IMR-90 (cell line): ENCODE results near the gene SDCCAG8. TPM values are rescaled to one million over a fixed set of nuclear protein-coding genes. Genes with fewer than 3 reads are reported as not detected.

Experiments
- ATAC-seq: fragments of 200-7000 bp; cut with Tn5 transposase; 2 replicates; pipeline ENCODE4 v1.9.1; 2020; ENCODE audit warnings: low read depth, mild to moderate bottlenecking, moderate library complexity
- BruUV-seq: library from RNA; stranded (reverse); fragments of 400-500 nt; replicated peaks from 2 replicates; lab custom pipeline; 2021; lab: Mats Ljungman, UMichigan
- CTCF ChIA-PET: fragments of 300-600 bp; formaldehyde crosslinking; extraction: SDS; loops from one replicate; lab custom pipeline; 2021; ENCODE audit warnings: antibody characterized with exemption; lab: Yijun Ruan, JAX
- POLR2A ChIA-PET: fragments of 300-600 bp; sonication (Branson Sonifier 250); formaldehyde crosslinking; loops from one replicate; lab custom pipeline; 2022; ENCODE audit warnings: antibody characterized with exemption; ENCODE audit not compliant: unreplicated experiment; lab: Charles Lee
- DNase-seq: peaks from one replicate; pipeline ENCODE4 v3.0.0; 2013
- H2AFZ ChIP-seq: replicated peaks from 2 replicates; pipeline ENCODE3; 2013; ENCODE audit warnings: low read length, mild to moderate bottlenecking; ENCODE audit not compliant: poor library complexity
- H2AK5ac ChIP-seq: 2 replicates; pipeline ENCODE4 v1.6.1; 2013; ENCODE audit warnings: low read depth, low read length, inconsistent platforms
- H2AK9ac ChIP-seq: replicated peaks from 2 replicates; pipeline ENCODE3; 2013; ENCODE audit warnings: mild to moderate bottlenecking, low read depth, low read length, moderate library complexity; ENCODE audit not compliant: poor library complexity
- H2BK120ac ChIP-seq: 2 replicates; pipeline ENCODE4 v1.6.1; 2013; ENCODE audit warnings: low read depth, low read length, inconsistent platforms
- H2BK15ac ChIP-seq: 3 replicates; pipeline ENCODE4 v1.6.1; 2013; ENCODE audit warnings: low read depth, low read length, inconsistent platforms
- H2BK20ac ChIP-seq: 2 replicates; pipeline ENCODE4 v1.6.1; 2013; ENCODE audit warnings: low read depth, mild to moderate bottlenecking, inconsistent platforms, low read length, moderate library complexity
- H2BK5ac ChIP-seq: 2 replicates; pipeline ENCODE4 v1.6.1; 2013; ENCODE audit warnings: mild to moderate bottlenecking, low read depth, low read length, inconsistent platforms; ENCODE audit not compliant: poor library complexity, severe bottlenecking
- H3K14ac ChIP-seq: replicated peaks from 2 replicates; pipeline ENCODE4 v1.6.1; 2013; ENCODE audit warnings: low read depth, low read length, inconsistent platforms
- H3K18ac ChIP-seq: 2 replicates; pipeline ENCODE4 v1.6.1; 2013; ENCODE audit warnings: low read depth, low read length, control low read depth
- H3K23ac ChIP-seq: 2 replicates; pipeline ENCODE4 v1.6.1; 2013; ENCODE audit warnings: low read depth, low read length, inconsistent platforms
- H3K27ac ChIP-seq: 2 replicates; pipeline ENCODE4 v1.5.1; 2013; ENCODE audit warnings: mild to moderate bottlenecking, control low read depth, low read length; ENCODE audit not compliant: insufficient read depth
- H3K27me3 ChIP-seq: 2 replicates; pipeline ENCODE4 v1.6.1; 2013; ENCODE audit warnings: low read length; ENCODE audit not compliant: control insufficient read depth, insufficient read depth
- H3K36me3 ChIP-seq: 2 replicates; pipeline ENCODE4 v1.6.1; 2013; ENCODE audit warnings: low read length, mixed read lengths; ENCODE audit not compliant: control insufficient read depth, insufficient read depth
- H3K4ac ChIP-seq: 2 replicates; pipeline ENCODE4 v1.6.1; 2013; ENCODE audit warnings: low read depth, low read length, inconsistent platforms
- H3K4me1 ChIP-seq: 2 replicates; pipeline ENCODE4 v1.6.1; 2013; ENCODE audit warnings: low read length, mixed read lengths; ENCODE audit not compliant: control insufficient read depth, insufficient read depth
- H3K4me2 ChIP-seq: 2 replicates; pipeline ENCODE4 v1.6.1; 2013; ENCODE audit warnings: low read depth, mild to moderate bottlenecking, control low read depth, low read length, moderate library complexity
- H3K4me3 ChIP-seq: 2 replicates; pipeline ENCODE4 v1.5.1; 2013; ENCODE audit warnings: low read depth, mild to moderate bottlenecking, control low read depth, low read length, moderate library complexity; ENCODE audit not compliant: insufficient read depth
- H3K56ac ChIP-seq: 2 replicates; pipeline ENCODE4 v1.6.1; 2013; ENCODE audit warnings: low read length, inconsistent platforms; ENCODE audit not compliant: insufficient read depth; ENCODE audit errors: extremely low read depth
- H3K79me1 ChIP-seq, 2 experiments: 2 replicates each; pipeline ENCODE4 v1.6.1; 2013; ENCODE audit warnings: low read length in 2 of 2, inconsistent platforms in 1 of 2, low read depth in 1 of 2
- H3K9ac ChIP-seq: 2 replicates; pipeline ENCODE4 v1.6.1; 2013; ENCODE audit warnings: low read depth, low read length, control low read depth
- H3K9me1 ChIP-seq: 2 replicates; pipeline ENCODE4 v1.6.1; 2013; ENCODE audit warnings: low read length, inconsistent platforms; ENCODE audit not compliant: insufficient read depth
- H3K9me3 ChIP-seq: 2 replicates; pipeline ENCODE4 v1.6.1; 2013; ENCODE audit warnings: low read length; ENCODE audit not compliant: control insufficient read depth, insufficient read depth
- H4K20me1 ChIP-seq: 2 replicates; pipeline ENCODE4 v1.6.1; 2013; ENCODE audit warnings: low read length, inconsistent platforms; ENCODE audit not compliant: insufficient read depth
- H4K5ac ChIP-seq: 2 replicates; pipeline ENCODE4 v1.6.1; 2013; ENCODE audit warnings: mild to moderate bottlenecking, low read depth, low read length, control low read depth
- H4K8ac ChIP-seq, 2 experiments: 2 replicates each; pipeline ENCODE4 v1.6.1; 2013; ENCODE audit warnings: low read depth in 2 of 2, low read length in 2 of 2, control low read depth in 1 of 2, inconsistent platforms in 1 of 2
- H4K91ac ChIP-seq: 2 replicates; pipeline ENCODE4 v1.6.1; 2013; ENCODE audit warnings: low read depth, low read length, inconsistent platforms; ENCODE audit not compliant: insufficient read depth
- NFE2L2 ChIP-seq: fragments of 150-350 bp; IDR thresholded peaks from 2 replicates; pipeline ENCODE4 v1.6.1; 2016; ENCODE audit warnings: low read depth, mild to moderate bottlenecking, low read length
- POLR2A ChIP-seq: IDR thresholded peaks from 2 replicates; pipeline ENCODE4 v1.6.1; 2012; ENCODE audit warnings: mild to moderate bottlenecking, low read depth, low read length
- WGBS, 2 experiments: methylation state at CpG; one replicate each; pipeline versions ENCODE4 v1.1.5 to v1.1.7; 2013; ENCODE audit warnings: missing lambda C conversion rate in 2 of 2; ENCODE audit not compliant: insufficient read length in 1 of 2; ENCODE audit errors: extremely low coverage in 2 of 2; 5-methylcytosine and 5-hydroxymethylcytosine counted together
- dilution Hi-C: fragments of 300-500 bp; cut with HindIII; formaldehyde crosslinking; loops from one replicate; pipeline ENCODE4 v1.14.3; 2018; ENCODE audit warnings: low sequenced_read_pairs; ENCODE audit not compliant: unreplicated experiment
- in situ Hi-C: fragments of 300-500 bp; cut with MboI; formaldehyde crosslinking; loops from 3 replicates; pipeline ENCODE4 v1.14.3; 2019; ENCODE audit warnings: low sequenced_read_pairs, inconsistent platforms, mixed read lengths
- intact Hi-C: fragments of 100-400 bp; cut with micrococcal nuclease; formaldehyde crosslinking; loops from 2 replicates; pipeline ENCODE4 v1.10.0; 2022
- polyA plus RNA-seq, 3 experiments: library from polyadenylated mRNA; depleted of rRNA; stranded (reverse); fragments of >200 nt; gene quantifications; 2 replicates each; pipeline ENCODE4 v1.2.3, GENCODE V29; 2012; ENCODE audit warnings: low replicate concordance in 1 of 3
- total RNA-seq: library from RNA; depleted of rRNA; stranded (reverse); fragments of >200 nt; gene quantifications from 2 replicates; pipeline ENCODE4 v1.2.3, GENCODE V29; 2012

SDCCAG8 gene
- total and polyA plus RNA-seq, 2 of the 4 experiments (the other 2 are of a cell fraction), result 25.2 to 46.8 TPM

DNA sequence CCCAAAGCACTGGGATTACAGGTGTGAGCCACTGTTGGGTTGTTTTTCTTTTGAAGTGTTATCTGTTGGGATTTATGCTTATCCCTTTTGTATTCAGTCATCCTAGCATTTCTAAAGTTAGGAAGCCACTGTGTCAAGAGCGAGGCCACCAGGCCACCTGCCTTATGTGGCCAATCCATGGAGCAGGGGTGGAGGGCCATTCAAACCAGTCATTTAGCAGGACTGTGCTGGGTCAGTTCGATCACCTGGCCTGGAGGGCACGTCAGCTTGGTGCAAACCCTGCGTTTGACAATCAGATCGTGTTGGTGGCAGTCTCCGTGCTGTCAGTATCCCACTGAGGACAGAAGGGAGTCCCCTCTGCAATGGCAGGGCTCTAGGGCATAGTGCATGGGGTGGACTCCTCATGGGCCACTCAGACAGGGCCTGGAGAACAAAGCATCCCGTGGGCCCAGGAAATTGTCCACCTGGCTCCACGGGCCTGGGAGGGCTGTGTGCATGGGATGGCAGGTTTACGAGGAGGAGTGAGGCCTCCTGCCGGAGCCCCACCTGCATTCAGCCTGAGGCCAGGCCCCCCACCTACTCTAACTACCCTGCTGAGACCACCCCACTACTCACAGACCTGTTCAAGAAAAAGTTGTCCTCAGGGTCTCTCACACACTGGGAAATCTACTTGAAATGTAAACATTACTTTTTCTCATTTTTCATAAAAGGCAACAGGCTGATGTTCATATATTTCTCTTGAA is 242.3 kb downstream of the SDCCAG8 start:
- no peak overlapping the region for H2AFZ ChIP-seq
- no peak overlapping the region for H4K8ac ChIP-seq
- no peaks in the 10 kb centered on the region for H3K9me3 ChIP-seq
- no peak overlapping the region for H2BK120ac ChIP-seq
- no peak overlapping the region for H2BK5ac ChIP-seq
- H3K79me1 ChIP-seq, result peaks cover 3 to 9% of the 10 kb centered on the region in 2 experiments; a peak in 2 of 4 replicates
- H2BK15ac ChIP-seq, result no peak overlapping the region
- ATAC-seq, result no peak
- TF ChIP-seq NFE2L2 (no peak), POLR2A (no peak)
- H3K4ac ChIP-seq, result no peak overlapping the region
- dilution Hi-C loops, result no loop called here
- no peak overlapping the region for H3K14ac ChIP-seq
- no peak overlapping the region for H2AK5ac ChIP-seq
- H2AK9ac ChIP-seq, result peak overlapping the region; percentile 18
- in situ Hi-C loops, result loop anchor here (25.0 kb wide), 1 partner anchor 789 kb away; no protein-coding TSS in a partner anchor
- no peaks in the 10 kb centered on the region for H4K20me1 ChIP-seq
- H4K5ac ChIP-seq, result no peak overlapping the region
- no peaks in the 10 kb centered on the region for H3K27me3 ChIP-seq
- H3K4me3 ChIP-seq, result no peak overlapping the region
- no peak overlapping the region for H3K4me2 ChIP-seq
- H3K18ac ChIP-seq, result no peak overlapping the region
- peaks cover 3% of the 10 kb centered on the region for H3K9me1 ChIP-seq
- H3K23ac ChIP-seq, result no peak overlapping the region
- H3K36me3 ChIP-seq, result peaks cover 3% of the 10 kb centered on the region; the same call in 1 of the 2 replicates
- no peak for DNase-seq
- ChIA-PET CTCF (no interaction called here), POLR2A (no interaction called here)
- H3K56ac ChIP-seq, result no peak overlapping the region
- no peak overlapping the region for H3K9ac ChIP-seq
- no peak overlapping the region for H2BK20ac ChIP-seq
- no peak overlapping the region for H4K91ac ChIP-seq
- peaks cover 21% of the 10 kb centered on the region for H3K4me1 ChIP-seq
- no TSS peak for BruUV-seq
- WGBS, 2 experiments, result 100% methylated on average over 4 of the region's 10 CpGs; no CpG with 5 or more reads in 1 of the 2 experiments
- intact Hi-C loops, result no loop called here
- H3K27ac ChIP-seq, result no peak overlapping the region
